ENCODE data around the gene YIF1A.
"Not testable (repeated sequence)": the region's sequence is repeated elsewhere in the genome, so short reads cannot be mapped to it uniquely, and the experiment has no call there.

Gene YIF1A

DNA sequence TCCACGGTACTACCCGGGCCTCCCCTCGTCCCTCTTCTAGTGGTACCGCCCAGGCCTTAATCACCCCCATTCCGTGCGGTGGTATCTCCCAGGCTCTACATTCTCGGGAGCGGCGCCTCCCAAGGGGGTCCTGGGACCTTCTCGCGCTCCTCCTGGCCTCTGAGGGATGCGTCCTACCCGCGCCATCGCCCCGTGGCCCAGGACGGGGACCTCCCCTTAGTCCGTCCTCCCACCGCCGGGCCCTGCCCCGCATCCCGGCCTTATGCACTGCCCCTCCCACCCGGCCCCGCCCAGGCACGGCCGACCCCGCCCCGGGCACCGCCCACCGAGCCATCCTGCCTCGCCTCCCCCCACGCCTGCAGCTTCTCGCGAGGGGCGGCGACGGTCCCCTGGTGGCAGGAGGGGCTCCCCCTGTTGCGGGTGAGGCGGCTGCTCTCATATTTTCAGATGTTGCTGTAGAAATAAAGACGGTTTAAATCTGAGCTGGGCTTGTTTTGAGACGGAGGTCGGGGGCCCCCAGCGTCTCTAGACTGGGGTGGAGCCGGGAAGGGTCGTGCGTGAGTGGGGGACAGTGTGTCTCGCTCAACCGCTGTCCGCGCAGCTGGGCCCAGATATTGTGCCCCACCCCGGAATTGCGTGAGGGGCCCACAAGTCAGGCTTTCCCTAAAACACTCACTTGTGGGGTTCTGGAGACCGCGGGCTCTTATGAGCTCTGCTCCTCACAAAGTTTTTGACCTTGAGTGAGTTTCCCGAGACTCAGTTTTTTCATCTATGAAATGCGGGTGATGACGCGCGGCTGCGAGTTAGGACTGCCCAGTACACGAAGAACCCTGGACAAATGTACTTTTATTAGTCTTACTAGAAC lies 21.3 kb downstream of the YIF1A start:
- peak; percentile 88 for DNase-seq

DNA sequence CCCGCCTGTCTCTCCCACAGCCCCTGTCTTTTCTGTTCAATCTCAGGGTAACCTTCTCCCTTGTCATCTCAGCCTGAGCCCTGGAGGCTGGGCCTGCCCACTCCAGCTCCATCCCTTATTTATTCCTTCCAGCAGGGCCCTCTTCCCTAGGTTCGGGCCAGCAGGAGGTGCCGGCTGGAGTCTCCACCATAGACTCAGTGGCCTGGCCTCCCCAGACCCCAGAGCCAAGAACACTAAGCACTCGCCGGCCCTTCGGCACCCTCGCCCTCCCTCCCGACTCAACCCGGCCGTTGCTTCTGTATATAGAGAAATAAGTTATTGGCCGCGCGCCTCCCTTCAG lies 21.9 kb downstream of the YIF1A start:
- no peak for DNase-seq

DNA sequence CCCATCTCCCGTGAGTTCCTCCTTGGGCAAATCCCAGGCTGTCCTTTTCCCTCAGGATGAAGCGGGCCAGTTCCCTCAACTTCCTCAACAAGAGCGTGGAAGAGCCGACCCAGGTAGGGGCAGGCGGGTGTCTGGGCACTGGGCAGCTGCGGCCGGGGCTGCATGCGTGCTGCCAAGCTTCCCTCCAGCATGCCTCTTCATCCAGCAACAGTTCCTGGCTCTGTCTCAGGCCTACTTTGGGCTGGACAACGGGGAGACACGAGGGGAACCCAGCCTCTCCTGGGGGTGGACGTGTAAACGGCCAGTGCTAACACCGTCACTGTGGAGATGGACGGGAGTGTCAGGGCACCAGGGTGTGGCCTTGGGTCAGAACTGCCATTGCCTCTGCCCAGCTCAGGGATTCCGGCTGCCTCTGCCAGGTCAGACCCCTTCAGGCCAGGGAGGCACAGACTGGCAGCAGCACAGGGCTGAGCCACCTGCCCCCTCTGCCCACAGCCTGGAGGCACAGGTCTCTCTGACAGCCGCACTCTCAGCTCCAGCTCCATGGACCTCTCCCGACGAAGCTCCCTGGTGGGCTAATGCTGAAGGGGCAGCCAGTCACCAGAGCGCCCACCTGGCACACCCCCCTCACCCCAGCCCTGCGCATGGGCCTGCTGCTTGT lies 22.4 kb downstream of the YIF1A start:
- no peak for DNase-seq

DNA sequence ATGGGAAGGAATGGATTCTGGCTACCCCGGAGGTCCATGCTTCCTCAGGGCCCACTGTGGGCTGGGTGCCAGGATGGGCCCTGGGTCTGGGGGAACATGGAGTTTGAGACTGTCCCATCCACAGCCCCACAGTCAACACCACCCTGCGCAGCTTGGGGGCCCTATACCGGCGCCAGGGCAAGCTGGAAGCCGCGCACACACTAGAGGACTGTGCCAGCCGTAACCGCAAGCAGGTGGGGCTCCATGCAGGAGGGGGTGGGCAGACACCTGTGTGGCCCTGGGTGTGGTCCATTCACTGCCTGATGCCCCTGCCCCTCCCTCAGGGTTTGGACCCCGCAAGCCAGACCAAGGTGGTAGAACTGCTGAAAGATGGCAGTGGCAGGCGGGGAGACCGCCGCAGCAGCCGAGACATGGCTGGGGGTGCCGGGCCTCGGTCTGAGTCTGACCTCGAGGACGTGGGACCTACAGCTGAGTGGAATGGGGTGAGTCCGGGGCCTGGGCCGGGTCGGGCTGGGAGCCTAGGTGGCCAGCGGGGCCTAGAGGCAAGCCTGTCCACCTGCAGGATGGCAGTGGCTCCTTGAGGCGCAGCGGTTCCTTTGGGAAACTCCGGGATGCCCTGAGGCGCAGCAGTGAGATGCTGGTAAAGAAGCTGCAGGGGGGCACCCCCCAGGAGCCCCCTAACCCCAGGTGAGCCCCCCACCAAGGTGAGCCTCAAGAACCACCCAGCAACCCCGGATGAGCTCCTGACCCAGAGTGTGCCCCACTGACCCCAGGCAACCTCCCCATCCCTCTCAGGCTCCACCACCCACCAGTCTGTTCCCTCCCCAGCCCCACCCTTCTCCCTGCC lies 23.2 kb downstream of the YIF1A start:
- DNase-seq = no peak

DNA sequence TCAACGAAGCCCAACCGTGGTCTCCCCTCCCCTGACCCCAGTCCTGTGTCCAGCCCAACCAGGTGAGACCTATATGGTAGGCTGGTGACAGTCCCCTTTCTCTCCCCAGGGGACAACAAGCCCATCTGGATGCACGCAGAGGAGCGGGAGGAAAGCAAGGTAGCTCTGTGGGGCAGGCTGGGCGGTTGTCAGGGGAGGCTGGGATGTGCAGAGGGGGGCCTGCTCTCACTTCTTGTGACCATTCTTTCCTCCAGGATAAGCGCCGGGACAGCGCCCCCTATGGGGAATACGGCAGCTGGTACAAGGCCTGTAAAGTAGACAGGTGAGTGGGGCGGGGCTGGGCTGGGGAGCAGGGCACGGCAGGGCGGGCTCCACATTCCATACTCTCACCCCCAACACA lies 24.0 kb downstream of the YIF1A start:
- peak; percentile 46 for DNase-seq

DNA sequence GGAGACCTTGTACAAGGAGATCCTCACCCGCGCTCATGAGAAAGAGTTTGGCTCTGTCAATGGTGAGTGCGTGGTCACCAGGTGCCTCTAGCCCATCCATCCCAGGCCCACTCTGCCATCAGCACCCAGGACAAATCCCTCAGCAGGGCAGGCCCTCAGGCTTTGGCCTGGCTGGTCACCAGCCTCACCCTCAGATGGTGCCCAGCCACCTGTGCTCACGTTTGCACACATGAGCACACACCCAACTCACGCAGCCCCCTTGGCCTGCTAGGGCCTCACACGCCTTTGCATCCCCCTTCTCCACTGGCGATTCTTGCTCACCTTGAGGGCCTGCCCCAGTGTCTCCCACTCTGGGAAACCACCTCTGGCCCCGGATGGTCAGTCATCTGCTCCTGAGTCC lies 24.6 kb downstream of the YIF1A start:
- no peak for DNase-seq

DNA sequence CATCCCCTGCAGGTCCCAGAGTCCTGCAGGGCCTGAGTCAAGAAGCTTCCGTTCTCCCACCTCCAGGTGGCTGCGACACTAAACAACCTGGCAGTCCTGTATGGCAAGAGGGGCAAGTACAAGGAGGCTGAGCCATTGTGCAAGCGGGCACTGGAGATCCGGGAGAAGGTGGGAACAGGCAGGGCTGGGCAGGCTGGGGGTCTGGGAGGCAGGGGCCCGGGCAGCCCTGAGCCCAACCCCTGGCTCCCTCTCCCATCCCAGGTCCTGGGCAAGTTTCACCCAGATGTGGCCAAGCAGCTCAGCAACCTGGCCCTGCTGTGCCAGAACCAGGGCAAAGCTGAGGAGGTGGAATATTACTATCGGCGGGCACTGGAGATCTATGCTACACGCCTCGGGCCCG lies 25.2 kb downstream of the YIF1A start:
- no peak for DNase-seq

DNA sequence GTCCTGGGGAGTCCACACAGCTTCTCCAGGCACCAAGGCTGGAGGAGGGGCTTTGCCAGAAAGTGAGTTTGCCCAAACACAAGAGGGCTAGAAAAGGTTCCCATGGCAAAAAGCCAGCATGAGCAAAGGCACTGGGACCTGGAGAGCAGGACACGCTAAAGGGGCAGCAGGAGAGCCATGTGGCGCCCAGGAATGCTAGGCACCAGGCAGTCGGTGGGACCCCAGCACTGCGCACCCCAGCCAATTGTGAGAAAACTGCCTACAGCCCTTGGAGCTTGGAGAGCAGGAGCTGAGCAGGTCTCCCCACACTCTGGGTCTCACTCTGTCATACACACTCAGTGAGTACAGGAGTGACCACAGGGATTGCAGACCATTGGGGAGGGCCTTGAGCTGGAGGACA lies 25.7 kb downstream of the YIF1A start:
- DNase-seq = no peak

DNA sequence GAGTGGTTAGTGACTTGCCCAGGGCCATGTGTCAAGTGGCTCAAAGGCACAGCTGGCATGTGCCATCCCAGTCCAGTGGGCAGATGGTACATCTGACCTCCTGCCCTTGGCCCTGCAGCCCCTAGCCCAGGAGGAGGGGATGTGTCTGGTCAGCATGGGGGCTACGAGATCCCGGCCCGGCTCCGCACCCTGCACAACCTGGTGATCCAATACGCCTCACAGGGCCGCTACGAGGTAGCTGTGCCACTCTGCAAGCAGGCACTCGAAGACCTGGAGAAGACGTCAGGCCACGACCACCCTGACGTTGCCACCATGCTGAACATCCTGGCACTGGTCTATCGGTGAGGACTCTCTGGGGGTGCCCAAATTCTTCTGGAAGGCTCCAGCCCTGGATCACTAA lies 26.2 kb downstream of the YIF1A start:
- DNase-seq = no peak

DNA sequence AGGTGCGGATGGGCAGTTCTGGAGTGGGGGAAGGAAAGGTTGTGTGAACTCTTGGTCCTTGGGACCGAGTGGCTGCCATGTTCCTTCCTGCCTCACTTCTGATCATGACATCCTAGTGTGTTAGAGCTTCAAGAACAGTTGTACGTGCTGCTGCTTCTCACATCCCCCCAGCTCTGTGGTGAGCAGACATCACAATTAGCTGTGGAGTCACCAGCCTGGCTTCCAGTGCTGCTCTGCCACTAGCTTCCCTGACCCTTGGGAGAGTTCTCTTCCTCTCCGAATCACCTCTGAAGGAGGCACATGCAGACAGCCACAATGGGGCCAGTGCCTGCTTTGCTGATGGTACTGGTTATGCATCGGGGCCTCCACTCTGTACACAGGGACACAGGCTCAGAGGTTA lies 26.8 kb downstream of the YIF1A start:
- DNase-seq = no peak

DNA sequence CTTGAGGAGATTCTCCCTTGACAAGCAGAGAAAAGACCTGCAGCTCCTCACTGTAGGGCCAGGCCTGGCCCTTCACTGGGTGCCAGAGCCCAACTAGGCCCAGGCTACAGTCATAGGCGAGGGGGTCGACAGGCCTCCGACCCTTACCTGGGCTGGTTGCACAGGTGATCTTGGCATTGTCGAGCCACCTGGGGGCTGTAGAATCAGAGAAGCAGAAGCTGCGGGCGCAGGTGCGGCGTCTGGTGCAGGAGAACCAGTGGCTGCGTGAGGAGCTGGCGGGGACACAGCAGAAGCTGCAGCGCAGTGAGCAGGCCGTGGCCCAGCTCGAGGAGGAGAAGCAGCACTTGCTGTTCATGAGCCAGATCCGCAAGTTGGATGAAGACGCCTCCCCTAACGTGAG lies 27.4 kb downstream of the YIF1A start:
- DNase-seq = no peak

DNA sequence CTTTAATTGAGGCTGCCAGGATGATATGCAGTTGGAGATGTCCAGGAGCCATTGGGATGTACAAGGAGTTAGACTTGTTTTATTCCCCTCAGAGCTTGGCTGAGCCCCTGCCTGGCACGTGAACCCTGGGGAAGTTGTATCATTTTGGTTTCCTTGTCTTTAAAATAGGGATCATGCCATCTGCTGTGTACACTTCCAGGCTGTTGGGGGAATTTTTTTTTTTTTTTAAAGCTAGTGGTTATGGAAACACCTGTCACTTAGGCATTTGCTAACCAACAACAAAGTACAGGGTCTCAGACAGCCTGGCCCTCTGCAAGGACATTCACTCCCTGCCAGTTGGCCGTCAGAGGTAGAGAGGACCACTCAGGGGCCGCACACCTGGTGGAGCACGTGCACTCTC lies 29.0 kb downstream of the YIF1A start:
- no peak for DNase-seq

DNA sequence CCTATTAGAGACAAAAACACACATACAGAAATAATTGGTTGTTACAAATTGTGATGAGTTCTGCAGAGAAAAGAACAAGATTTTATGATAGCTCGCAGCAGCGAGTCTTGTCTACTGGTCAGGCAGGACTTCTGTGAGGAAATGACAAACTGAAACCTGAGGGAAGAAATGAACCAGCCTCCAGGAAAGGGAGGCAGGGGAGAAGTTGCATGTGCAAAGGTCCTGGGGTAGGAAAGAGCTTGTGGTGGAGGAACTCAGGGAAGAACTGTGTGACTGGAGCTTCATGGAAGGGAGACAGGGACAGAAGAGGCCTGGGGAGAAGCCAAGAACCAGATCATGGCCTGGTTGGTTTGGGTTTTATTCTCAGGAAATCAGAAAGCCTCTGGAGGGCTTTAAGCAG lies 29.7 kb downstream of the YIF1A start:
- no peak for DNase-seq

DNA sequence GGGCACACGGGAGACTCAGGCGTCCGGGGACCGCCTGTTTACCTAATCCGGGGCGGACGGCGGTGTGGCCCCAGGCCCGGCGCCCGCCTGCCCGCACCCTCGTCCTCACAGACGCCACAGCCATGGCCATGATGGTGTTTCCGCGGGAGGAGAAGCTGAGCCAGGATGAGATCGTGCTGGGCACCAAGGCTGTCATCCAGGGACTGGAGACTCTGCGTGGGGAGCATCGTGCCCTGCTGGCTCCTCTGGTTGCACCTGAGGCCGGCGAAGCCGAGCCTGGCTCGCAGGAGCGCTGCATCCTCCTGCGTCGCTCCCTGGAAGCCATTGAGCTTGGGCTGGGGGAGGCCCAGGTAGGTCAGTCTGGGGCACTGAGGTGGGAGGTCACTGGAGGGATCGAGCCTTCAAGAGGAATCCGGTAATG lies 30.5 kb downstream of the YIF1A start:
- DNase-seq = no peak

DNA sequence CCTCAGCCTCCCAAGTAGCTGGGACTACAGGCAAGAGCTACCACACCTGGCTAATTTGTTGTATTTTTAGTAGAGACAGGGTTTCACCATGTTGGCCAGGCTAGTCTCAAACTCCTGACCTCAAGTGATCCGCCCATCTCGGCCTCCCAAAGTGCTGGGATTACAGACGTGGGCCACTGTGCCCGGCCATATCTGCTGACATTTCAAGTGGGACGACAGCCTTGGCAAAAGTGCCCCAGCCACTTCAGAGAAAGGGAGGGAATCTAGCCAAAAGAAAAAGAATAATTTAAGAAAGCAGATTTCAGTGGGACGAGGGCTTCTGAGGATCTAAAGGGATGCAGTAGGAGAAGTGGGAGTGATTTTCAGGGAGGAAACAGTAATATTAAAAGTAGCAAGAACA lies 35.9 kb downstream of the YIF1A start:
- DNase-seq = not testable (repeated sequence)

DNA sequence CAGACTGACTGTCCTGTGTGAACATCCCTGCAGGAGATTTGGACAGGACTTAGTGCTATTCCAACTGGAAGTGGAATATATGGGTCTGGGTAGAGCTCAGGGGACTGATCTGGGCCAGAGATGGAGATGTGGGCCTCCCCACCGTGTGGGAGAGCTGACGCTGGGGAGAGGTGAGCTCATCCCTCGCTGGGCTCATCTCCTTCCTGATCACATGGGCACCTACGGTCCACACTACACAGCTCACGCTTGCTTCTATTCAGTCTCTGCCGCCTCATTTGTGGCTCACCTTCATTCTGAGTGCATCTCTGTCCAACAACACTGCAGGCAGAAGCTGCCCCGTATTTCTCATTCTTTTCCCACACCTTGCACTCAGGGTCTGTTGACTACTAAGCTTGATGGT lies 37.1 kb downstream of the YIF1A start:
- DNase-seq = no peak

DNA sequence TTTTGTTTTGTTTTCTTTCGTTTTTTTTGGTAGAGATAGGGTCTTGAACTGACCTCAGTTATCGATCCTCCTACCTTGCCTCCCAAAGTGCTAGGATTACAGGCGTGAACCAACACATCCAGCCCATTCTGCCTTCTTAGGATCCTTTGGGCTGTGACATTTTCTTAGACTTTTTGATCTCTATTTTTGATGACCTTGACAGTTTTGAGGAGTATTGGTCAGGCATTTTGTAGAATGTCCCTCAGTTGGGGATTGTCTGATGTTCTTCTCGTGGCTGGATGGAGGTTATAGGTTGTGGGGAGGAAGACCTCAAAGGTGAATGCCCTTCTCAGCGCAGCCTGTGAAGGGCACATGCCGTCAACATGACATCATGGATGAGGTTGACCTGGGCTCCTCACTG lies 40.0 kb downstream of the YIF1A start:
- DNase-seq = no peak

DNA sequence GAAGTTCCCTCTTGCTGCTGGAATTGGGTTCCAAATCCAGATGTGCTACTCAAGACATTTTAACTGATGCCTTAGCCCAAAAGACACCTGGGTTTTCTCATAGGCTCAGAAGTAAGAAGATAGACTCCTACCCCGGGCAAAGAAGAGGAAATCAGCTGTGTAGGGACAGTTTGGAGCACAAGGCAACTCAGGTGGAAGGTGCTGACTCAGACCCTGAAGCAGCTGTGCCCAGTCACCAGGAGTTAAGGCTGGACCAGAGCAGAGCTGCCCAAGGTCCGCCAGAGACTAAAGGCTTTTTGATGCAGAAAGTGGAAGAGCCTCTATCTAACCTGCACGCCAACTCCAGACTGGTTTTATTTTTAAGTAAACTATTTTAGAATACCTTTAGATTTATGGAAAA lies 41.1 kb downstream of the YIF1A start:
- DNase-seq = no peak

DNA sequence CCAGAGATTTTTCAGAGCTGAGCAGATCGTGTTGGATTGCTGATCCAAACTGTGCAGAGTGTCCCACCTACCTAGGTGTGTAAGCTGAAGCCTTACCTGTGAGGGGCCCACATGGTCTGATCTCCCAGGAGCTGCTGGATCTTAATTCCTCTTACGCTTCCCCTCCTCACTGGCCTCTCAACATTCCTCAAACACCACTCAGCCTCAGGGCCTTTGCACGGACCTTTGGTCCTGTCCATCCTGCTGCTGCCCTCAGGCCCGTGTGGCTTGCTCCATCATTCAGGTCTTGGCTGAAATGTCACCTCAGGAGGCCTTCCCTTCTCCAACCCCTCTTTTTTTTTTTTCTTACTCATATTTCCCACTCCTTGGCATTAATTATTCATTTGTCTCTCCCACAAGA lies 41.6 kb downstream of the YIF1A start:
- DNase-seq = no peak

DNA sequence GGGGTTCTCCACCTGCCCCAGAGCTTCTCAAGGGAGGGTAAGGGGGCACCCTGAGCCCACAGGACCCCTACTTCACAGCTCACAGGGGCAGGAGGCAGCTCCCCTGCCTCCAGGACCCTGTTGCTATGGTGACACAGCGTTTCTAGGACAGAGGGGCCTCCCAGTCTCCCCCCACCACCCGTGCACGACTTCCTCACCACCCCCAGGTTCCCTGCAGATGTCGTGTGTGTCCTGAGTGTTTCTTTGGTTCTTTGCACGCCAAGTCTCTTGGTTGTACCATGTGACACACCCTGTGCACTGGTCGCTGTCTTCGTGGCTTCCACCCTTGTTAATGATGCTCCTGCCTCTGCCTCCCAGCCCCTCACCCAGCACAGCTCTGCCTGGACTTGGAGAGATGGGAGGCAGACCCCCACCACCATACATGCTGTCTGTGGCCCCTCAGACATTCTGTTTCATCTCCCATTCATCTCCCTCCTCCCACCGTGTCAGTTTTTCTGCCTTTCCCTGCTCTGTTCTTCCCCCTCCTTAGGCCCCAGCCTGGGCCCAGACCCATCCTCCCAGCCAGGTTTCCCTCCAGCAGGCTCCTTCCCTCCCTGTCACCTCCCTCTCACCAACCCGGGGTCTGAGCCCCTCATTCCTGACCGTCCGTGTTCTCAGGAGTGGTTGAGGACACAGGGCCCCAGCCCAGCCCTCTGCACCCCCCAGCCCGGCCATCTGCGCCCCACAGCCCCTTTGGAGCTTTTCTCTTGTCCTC lies 45.0 kb downstream of the YIF1A start:
- DNase-seq = no peak

DNA sequence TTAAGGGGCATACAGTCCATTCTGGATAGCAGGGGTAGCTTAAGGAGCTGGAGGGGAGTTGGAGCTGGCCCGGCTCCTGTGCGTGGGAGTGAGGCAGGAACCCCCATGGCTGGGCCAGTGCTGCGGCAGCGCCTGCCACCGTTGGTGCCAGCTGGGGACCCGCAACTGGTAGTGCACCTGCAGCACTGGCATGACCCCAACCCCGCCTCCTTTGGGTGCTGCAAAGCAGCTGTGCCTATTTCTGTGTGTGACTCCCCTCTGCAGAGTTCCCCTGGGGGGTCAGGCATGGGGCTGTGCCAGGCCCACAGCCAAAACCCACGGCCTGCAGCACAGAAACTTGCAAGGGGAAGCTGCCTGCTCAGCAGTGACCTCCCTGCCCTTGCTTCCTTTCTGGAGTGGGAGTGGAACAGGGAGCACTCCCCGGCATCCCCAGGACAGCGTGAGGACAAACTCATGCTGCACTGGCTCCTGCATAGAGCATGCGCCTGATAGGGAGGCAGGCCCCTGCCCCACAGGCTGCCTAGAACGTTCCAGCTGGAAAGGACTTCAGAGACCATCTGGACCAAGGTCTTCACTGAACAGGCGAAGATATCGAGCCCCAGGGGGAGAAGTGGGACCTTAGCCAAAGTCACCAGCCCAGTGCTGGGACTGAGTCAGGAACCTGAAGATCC lies 46.7 kb downstream of the YIF1A start:
- DNase-seq = no peak

DNA sequence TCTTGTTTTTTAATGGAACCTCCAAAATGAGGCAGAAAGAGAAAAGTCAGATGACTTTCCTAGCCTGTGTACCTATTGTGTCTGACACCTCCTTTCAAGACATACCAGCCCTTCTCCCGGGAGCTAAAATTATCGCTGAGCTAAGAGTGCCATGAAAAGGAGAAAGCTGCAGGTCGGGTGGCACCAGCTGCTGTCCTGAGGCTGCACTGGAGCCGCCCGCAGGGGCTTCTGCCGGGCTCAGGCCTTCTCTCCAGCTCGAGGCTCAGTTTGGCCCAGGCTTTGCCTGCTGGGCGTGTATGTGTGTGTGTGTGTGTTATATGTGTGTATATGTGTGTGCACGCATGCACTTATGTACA lies 48.2 kb downstream of the YIF1A start:
- DNase-seq = no peak
